ENCODE data around the gene FSTL4. TPM values are rescaled to one million over a fixed set of nuclear protein-coding genes. Genes with fewer than 3 reads are reported as not detected.

The FSTL4 gene
- polyA plus RNA-seq (ENCODE audit: low read depth in 6 of 6): under 1 TPM in 5 of 6 donors, not detected in 1; 0.22 to 0.78 (median 0.48) TPM

GRCh38 chr5:133612249-133612860, at the start of gene FSTL4:
FSTL4 (minus strand) TSS chr5:133612541.
- Mint-ChIP-seq H3K4me3 (peak within 1 kb of the TSS; percentile 77 to 90 (median 87)), H3K27me3 (peaks cover 40 to 72% (median 43%) of the 10 kb centered on the region in 3 donors), H3K9me3 (peaks cover 0 to 1% (median 0%) of the 10 kb centered on the region in 7 donors), H3K36me3 (no peaks in the 10 kb centered on the region), H3K4me1 (peaks cover 6 to 20% (median 18%) of the 10 kb centered on the region in 3 donors), H3K27ac (peak within 1 kb of the TSS in 4 of 6 donors; percentile 10 to 75 (median 20))
- ATAC-seq (ENCODE audit: low read depth in 2 of 2): peak; percentile 53 to 63
- DNase-seq: peak; percentile 55

GRCh38 chr5:133661389-133661788, 49.0 kb upstream of the FSTL4 start:
- ATAC-seq (ENCODE audit: low read depth in 2 of 2) (no peak), DNase-seq (no peak)
- Mint-ChIP-seq H3K36me3 (no peaks in the 10 kb centered on the region), H3K27me3 (peaks cover 0 to 5% (median 0%) of the 10 kb centered on the region in 3 donors), H3K9me3 (no peaks in the 10 kb centered on the region), H3K27ac (no peak overlapping the region), H3K4me1 (peaks cover 5 to 10% (median 7%) of the 10 kb centered on the region in 3 donors), H3K4me3 (no peak overlapping the region)

GRCh38 chr5:133658327-133658726, 46.0 kb upstream of the FSTL4 start:
- peaks cover 0 to under 1% (median 0%) of the 10 kb centered on the region in 3 donors for H3K27me3 Mint-ChIP-seq
- peaks cover 5 to 10% (median 7%) of the 10 kb centered on the region in 3 donors for H3K4me1 Mint-ChIP-seq
- peak; percentile 58 to 69 for ATAC-seq (ENCODE audit: low read depth in 2 of 2)
- no peak overlapping the region for H3K27ac Mint-ChIP-seq
- no peak for DNase-seq
- H3K9me3 Mint-ChIP-seq: no peaks in the 10 kb centered on the region
- H3K36me3 Mint-ChIP-seq: no peaks in the 10 kb centered on the region
- H3K4me3 Mint-ChIP-seq: peak overlapping the region in 5 of 8 donors; percentile 9 to 71 (median 26)

- Mint-ChIP-seq H3K4me1 (peaks cover 5 to 10% (median 7%) of the 10 kb centered on the region in 3 donors), H3K36me3 (no peaks in the 10 kb centered on the region), H3K4me3 (no peak overlapping the region), H3K27me3 (no peaks in the 10 kb centered on the region), H3K9me3 (no peaks in the 10 kb centered on the region), H3K27ac (no peak overlapping the region)
- ATAC-seq (ENCODE audit: low read depth in 2 of 2): no peak
- no peak for DNase-seq
Observed at GRCh38 chr5:133657036-133657435, 44.7 kb upstream of the FSTL4 start.

GRCh38 chr5:133655966-133656365, 43.6 kb upstream of the FSTL4 start:
- Mint-ChIP-seq H3K27ac (no peak overlapping the region), H3K27me3 (no peaks in the 10 kb centered on the region), H3K4me3 (no peak overlapping the region), H3K36me3 (no peaks in the 10 kb centered on the region), H3K9me3 (peaks cover 0 to 5% (median 0%) of the 10 kb centered on the region in 7 donors), H3K4me1 (peaks cover 5 to 10% (median 7%) of the 10 kb centered on the region in 3 donors)
- ATAC-seq (ENCODE audit: low read depth in 2 of 2): no peak
- DNase-seq: no peak

- Mint-ChIP-seq H3K36me3 (peaks cover 0 to 4% of the 10 kb centered on the region in 2 donors), H3K27ac (no peak overlapping the region), H3K4me1 (peaks cover 5 to 6% (median 6%) of the 10 kb centered on the region in 3 donors), H3K27me3 (peaks cover 0 to 7% (median 5%) of the 10 kb centered on the region in 3 donors), H3K9me3 (peaks cover 0 to 11% (median 0%) of the 10 kb centered on the region in 7 donors), H3K4me3 (no peak overlapping the region)
- ATAC-seq (ENCODE audit: low read depth in 2 of 2) (no peak), DNase-seq (no peak)
Observed at GRCh38 chr5:133653760-133654049, 41.4 kb upstream of the FSTL4 start.

- Mint-ChIP-seq H3K4me3 (no peak overlapping the region), H3K27ac (no peak overlapping the region), H3K36me3 (peaks cover 0 to 4% of the 10 kb centered on the region in 2 donors), H3K27me3 (peaks cover 0 to 12% (median 8%) of the 10 kb centered on the region in 3 donors), H3K4me1 (peaks cover under 1 to 2% (median 1%) of the 10 kb centered on the region in 3 donors), H3K9me3 (peaks cover 0 to 11% (median 0%) of the 10 kb centered on the region in 7 donors)
- DNase-seq (no peak), ATAC-seq (ENCODE audit: low read depth in 2 of 2) (no peak)
Observed at GRCh38 chr5:133652951-133653759, 40.8 kb upstream of the FSTL4 start.

GRCh38 chr5:133644000-133644865, 31.9 kb upstream of the FSTL4 start:
- Mint-ChIP-seq H3K27ac (peak overlapping the region in 2 of 6 donors; percentile 3 to 53), H3K36me3 (no peaks in the 10 kb centered on the region), H3K4me3 (peak overlapping the region in 1 of 8 donors; percentile 30), H3K27me3 (peaks cover 14 to 32% (median 31%) of the 10 kb centered on the region in 3 donors), H3K4me1 (peaks cover 4 to 20% (median 13%) of the 10 kb centered on the region in 3 donors), H3K9me3 (peaks cover 0 to 2% (median 0%) of the 10 kb centered on the region in 7 donors)
- ATAC-seq (ENCODE audit: low read depth in 2 of 2): no peak
- DNase-seq: no peak

- Mint-ChIP-seq H3K36me3 (no peaks in the 10 kb centered on the region), H3K4me3 (no peak overlapping the region), H3K27ac (no peak overlapping the region), H3K4me1 (peaks cover 4 to 20% (median 13%) of the 10 kb centered on the region in 3 donors), H3K27me3 (peaks cover 17 to 32% (median 32%) of the 10 kb centered on the region in 3 donors), H3K9me3 (peaks cover 0 to 2% (median 0%) of the 10 kb centered on the region in 7 donors)
- ATAC-seq (ENCODE audit: low read depth in 2 of 2): no peak
- DNase-seq: no peak
Observed at GRCh38 chr5:133643365-133643764, 31.0 kb upstream of the FSTL4 start.

GRCh38 chr5:133642153-133642722, 29.9 kb upstream of the FSTL4 start:
- H3K36me3 Mint-ChIP-seq: no peaks in the 10 kb centered on the region
- H3K9me3 Mint-ChIP-seq: peaks cover 0 to 2% (median 0%) of the 10 kb centered on the region in 7 donors
- H3K4me1 Mint-ChIP-seq: peaks cover 4 to 20% (median 13%) of the 10 kb centered on the region in 3 donors
- ATAC-seq (ENCODE audit: low read depth in 2 of 2) (peak in 1 of 2 donors; percentile 40), DNase-seq (no peak)
- H3K27me3 Mint-ChIP-seq: peaks cover 28 to 43% (median 42%) of the 10 kb centered on the region in 3 donors
- H3K4me3 Mint-ChIP-seq: no peak overlapping the region
- H3K27ac Mint-ChIP-seq: no peak overlapping the region

GRCh38 chr5:133641683-133642082, 29.3 kb upstream of the FSTL4 start:
- Mint-ChIP-seq H3K36me3 (no peaks in the 10 kb centered on the region), H3K4me1 (peaks cover 4 to 20% (median 13%) of the 10 kb centered on the region in 3 donors), H3K27ac (no peak overlapping the region), H3K4me3 (no peak overlapping the region), H3K9me3 (peaks cover 0 to 2% (median 0%) of the 10 kb centered on the region in 7 donors), H3K27me3 (peaks cover 34 to 47% (median 46%) of the 10 kb centered on the region in 3 donors)
- ATAC-seq (ENCODE audit: low read depth in 2 of 2) (no peak), DNase-seq (no peak)

- H3K27me3 Mint-ChIP-seq: peaks cover 27 to 34% (median 32%) of the 10 kb centered on the region in 3 donors
- no peaks in the 10 kb centered on the region for H3K36me3 Mint-ChIP-seq
Observed at GRCh38 chr5:133639850-133640528, 27.6 kb upstream of the FSTL4 start.

More at GRCh38 chr5:133639850-133640528, 27.6 kb upstream of the FSTL4 start:
- peaks cover 0 to 2% (median 0%) of the 10 kb centered on the region in 7 donors for H3K9me3 Mint-ChIP-seq
- no peak overlapping the region for H3K4me3 Mint-ChIP-seq
- H3K4me1 Mint-ChIP-seq: peaks cover 4 to 15% (median 13%) of the 10 kb centered on the region in 3 donors
- no peak for DNase-seq
- no peak overlapping the region for H3K27ac Mint-ChIP-seq
- no peak for ATAC-seq (ENCODE audit: low read depth in 2 of 2)

All from naive B cell (primary cell).